NCI-H226 (cell line): ENCODE data around the gene ESCO1.
A peak's percentile ranks its signal among the peaks of the same experiment; 100 is the strongest.
"Not testable (repeated sequence)": the region's sequence is repeated elsewhere in the genome, so short reads cannot be mapped to it uniquely, and the experiment has no call there.

ENCODE experiments used
- DNase-seq: peaks from one replicate; pipeline ENCODE4 v3.0.0-alpha.2; 2015

Gene ESCO1

DNA sequence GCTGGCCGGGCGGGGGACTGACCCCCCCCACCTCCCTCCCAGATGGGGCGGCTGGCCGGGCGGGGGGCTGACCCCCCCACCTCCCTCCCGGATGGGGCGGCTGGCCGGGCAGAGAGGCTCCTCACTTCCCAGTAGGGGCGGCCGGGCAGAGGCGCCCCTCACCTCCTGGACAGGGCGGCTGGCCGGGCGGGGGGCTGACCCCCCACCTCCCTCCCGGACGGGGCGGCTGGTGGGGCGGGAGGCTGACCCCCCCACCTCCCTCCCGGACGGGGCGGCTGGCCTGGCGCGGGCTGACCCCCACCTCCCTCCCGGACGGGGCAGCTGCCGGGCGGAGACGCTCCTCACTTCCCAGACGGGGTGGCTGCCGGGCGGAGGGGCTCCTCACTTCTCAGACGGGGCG lies 8.1 kb downstream of the ESCO1 start:
- not testable (repeated sequence) for DNase-seq

- no peak for DNase-seq
Observed at GRCh38 chr18:21584391-21584790, 16.1 kb downstream of the ESCO1 start.

DNA sequence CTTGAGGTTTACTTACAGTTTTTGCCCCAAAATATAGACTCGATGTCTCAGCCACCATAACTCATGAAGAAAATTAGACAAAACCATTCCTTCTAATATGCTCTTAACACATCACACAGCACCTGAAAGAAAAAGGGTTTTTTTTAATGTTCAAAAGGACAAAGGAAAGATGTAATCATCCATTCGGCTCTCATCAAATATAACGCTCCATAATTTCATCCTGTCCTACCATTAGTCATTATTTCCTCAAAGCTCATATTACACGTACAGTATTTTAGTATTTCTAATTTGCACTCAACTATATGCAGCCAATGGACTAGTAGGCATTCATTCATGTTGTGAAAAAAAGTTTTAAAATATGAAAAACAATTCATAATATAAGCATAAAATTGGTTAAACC lies 24.8 kb downstream of the ESCO1 start:
- DNase-seq: no peak

DNA sequence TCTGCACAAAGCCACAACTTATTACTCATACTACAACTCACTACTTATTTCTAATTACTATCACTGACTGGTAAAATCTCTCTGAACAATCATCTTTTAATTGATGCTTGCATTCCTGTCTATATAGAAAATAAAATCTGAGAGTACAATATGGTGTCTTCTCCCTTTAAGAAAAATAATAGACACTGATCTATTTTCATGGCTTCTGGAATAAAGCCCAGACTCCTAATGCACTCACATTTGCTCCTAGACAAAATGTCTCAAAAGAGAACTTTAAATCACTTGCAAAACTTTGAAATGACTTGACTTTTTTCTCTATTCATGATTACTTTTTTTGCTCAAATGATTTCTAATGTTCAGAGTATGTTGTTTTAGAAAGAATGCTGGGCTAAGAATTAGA lies 28.7 kb downstream of the ESCO1 start:
- no peak for DNase-seq

DNA sequence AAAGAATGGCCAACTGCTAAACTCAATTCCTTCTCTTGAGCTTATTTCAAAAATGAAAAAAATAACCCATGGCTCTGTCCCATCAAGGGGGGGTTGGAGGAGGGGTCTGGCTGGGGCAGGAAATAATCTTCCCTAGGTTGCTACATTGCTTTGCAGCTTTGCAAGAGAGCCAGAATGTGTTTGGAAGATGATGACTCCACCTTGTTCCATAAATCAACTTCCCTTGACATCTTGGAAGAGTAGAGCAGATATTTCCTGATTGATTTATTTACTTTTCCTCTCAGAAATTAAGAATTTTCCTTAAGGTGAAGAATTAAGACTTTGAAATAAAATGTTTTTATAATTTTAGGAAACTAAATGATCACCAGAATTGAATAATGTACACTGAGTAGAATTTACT lies 41.3 kb downstream of the ESCO1 start:
- peak; percentile 7 for DNase-seq

- DNase-seq: peak; percentile 39
Observed at GRCh38 chr18:21557607-21558253, 42.8 kb downstream of the ESCO1 start.

- no peak for DNase-seq
Observed at GRCh38 chr18:21550510-21550970, 50.0 kb downstream of the ESCO1 start.

DNA sequence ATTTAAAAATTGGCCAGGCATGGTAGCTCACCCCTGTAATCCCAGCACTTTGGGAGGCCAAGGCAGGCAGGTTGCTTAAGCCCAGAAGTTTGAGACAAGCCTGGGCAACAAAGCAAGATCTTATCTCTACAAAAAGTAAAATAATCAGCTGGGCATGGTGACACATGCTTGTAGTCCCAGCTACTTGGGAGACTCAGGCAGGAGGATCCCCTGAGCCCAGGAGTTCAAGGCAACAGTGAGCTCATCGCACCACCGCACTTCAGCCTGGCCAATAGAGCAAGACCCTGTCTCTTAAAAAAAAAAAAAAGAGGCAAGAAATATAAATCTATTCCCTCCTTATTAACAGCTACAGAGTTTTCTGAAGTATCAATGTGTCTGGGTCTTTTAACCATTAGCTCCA lies 51.9 kb downstream of the ESCO1 start:
- no peak for DNase-seq

DNA sequence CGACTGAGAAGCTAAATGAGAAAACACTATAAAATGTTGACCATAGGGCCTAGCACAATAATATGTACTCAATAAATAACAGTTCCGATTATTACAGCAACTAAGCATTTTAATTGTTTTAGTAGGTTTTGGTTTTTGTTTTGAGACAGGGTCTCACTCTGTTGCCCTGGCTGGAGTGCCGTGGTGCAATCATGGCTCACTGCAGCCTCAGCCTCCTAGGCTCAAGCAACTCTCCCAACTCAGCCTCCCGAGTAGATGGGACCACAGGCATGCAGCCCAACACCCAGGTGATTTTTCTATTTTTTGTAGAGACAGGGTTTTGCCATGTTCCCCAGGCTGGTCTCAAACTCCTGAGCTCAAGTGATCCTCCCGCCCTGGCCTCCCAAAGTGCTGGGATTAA lies 54.1 kb downstream of the ESCO1 start:
- no peak for DNase-seq

GRCh38 chr18:21538230-21538629 lies 62.3 kb downstream of the ESCO1 start:
- no peak for DNase-seq

DNA sequence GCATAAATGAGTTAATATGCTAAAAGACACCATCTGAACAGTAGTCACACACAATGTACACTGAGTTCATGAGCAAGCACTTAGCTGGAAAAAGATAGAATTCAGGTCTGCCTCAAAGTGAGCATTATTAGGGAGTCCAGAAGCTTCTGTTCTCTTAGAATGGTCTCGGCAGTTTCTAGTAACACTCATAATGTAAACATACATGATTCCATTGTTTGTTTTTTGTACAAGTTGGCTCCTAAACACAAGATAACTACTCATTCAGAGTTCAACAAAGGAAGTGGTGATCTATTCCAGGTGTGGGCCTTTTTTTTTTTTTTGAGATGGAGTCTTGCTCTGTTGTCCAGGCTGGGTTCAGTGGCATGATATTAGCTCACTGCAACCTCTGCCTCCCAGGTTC lies 66.2 kb downstream of the ESCO1 start:
- DNase-seq: no peak

GRCh38 chr18:21526463-21526862 lies 74.0 kb downstream of the ESCO1 start:
- no peak for DNase-seq

DNA sequence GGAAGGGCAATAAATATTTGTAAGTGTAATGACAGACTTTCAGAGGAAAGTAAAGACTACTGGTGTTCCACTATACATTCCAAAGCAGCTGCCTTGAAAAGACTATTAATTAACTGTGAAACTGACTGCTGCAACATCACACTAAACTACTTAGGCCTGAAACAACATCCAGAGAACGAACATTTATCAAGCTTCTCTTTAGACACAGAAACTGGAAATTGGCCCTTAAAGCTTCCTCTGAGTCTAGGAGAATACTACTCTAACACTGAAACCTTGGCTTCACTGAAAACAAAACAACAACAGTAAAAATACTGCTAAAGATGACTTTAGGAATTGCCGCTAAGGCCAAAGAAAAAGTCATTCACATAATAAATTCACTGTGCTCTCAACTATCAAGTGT lies 74.6 kb downstream of the ESCO1 start:
- DNase-seq: no peak

DNA sequence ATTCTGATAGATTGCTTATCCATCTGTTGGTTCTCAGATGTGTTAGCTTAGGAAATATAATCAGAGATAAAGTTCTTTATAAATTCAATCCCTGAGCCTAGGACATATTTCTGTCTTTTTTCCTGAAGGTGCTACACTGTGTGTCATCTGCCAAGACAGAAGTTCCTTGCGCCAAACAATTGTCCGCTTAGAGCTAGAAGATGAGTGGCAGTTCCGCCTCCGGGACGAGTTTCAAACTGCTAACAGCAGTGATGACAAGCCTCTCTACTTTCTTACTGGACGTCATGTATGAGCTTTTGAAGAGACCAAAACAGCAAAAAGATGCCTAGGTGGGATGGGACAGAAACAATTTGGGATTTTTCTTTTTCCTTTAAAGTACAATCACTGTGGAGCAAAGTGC lies 78.0 kb downstream of the ESCO1 start:
- no peak for DNase-seq

DNA sequence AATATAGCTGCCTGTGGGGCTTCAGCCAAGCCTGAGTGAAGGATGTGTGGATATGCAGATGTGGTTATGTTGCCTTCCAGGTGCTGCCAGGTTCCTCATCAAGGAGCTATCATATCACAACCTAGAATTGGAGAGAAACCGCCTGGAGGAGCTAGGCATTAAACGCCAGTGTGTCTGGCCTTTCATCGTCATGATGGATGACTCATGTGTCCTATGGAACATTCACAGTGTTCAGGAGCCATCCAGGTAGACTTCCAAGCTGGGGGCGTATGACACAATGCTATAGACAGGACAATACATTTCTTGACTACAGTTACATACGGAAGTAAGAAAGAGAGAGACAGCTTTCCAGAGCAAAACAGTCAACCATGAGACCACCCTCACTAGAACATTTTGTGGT lies 86.8 kb downstream of the ESCO1 start:
- no peak for DNase-seq

DNA sequence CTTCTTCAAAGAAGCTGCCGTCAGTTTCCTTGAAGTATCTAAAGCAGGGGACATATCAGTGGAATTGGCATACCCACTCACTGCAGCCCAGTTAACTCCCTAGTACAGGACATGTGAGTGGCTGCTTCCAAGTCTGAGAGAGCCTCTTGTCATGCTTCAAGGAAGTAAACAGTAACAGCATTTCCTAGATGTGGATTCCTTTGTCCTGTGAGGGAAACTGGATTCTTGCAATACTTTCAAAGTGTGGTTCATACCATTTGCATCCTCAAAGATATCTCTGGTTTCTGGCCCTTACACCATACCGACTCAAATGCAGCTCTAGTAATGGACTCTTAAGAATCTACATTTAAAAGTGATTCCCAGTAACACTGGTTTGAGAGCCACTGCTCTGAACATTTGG lies 87.2 kb downstream of the ESCO1 start:
- DNase-seq: no peak

DNA sequence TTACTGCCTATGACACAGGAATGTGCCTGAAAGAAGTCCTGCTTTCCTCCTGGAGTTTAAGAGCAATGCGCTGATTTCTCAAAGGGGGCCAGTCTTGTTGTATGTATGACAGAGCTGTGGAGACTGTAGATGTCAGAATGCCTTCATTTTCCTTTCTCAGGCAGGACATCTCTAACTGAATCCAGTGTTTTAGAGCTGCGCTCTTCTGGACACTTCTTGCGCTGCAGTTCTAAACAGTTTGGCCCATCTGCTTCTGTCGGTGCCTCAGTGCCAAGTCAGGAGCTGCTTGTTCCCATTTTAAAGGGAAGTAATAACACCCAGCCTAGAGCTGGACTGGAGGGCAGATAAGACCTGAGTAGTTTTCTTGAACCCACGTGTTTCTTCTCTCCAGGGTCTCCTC lies 91.4 kb downstream of the ESCO1 start:
- no peak for DNase-seq

DNA sequence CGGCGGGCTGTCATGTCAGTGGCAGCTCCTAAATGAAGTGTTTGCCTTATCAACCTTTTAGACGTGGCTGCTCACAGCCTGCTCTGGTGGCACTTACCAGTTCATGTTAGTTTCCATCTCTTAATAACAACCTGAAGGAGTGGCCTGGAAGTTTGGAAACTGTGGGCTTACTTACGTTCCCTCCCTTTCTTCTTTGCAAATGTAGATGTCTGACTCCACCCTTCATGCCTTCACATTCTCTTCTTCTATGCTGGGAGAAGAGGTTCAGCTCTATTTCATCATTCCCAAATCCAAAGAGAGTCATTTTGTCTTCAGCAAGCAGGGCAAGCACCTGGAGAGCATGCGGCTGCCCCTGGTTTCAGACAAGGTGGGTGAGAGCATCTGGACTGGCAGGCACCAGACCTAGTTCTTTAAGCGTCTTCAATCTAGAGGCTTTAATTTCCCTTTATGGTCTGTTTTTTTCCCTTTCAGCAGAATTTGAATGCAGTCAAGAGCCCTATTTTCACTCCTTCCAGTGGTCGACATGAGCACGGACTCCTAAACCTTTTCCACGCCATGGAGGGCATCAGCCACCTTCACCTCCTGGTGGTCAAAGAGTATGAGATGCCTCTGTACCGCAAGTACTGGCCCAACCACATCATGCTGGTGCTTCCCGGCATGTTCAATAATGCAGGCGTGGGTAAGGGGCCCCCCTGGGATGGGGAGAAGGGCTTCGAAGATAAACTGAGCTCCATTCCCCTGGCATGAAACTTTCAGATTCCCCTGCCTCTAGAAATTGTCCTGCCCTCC lies 92.4 kb downstream of the ESCO1 start:
- DNase-seq: no peak

GRCh38 chr18:21502661-21503060 lies 97.8 kb downstream of the ESCO1 start:
- DNase-seq: no peak

- no peak for DNase-seq
Observed at GRCh38 chr18:21499997-21500396, 100.5 kb downstream of the ESCO1 start.

- DNase-seq: no peak
Observed at GRCh38 chr18:21496277-21496835, 104.1 kb downstream of the ESCO1 start.

GRCh38 chr18:21490748-21491147 lies 109.8 kb downstream of the ESCO1 start:
- DNase-seq: no peak

GRCh38 chr18:21489919-21490495 lies 110.5 kb downstream of the ESCO1 start:
- no peak for DNase-seq
